H1 (cell line): ENCODE data around the gene HM13. TPM values are rescaled to one million over a fixed set of nuclear protein-coding genes. Genes with fewer than 3 reads are reported as not detected.

Source experiments
- CTCF ChIA-PET: fragments of 300-600 bp; sonication (Branson Sonifier 250); formaldehyde crosslinking; loops from one replicate; lab custom pipeline; 2021; ENCODE audit not compliant: partially characterized antibody; lab: Charles Lee
- POLR2A ChIA-PET: fragments of 300-600 bp; sonication (Branson Sonifier 250); formaldehyde crosslinking; loops from one replicate; lab custom pipeline; 2021; ENCODE audit warnings: inconsistent platforms; ENCODE audit not compliant: partially characterized antibody; lab: Charles Lee
- DNase-seq, 2 experiments: peaks; one replicate each; pipeline versions ENCODE4 v3.0.0 to v3.0.0-alpha.2; 2010 to 2022; ENCODE audit warnings: low spot score in 2 of 2, low read depth in 1 of 2, mixed read lengths in 1 of 2
- FAIRE-seq: peaks from 2 replicates; lab custom pipeline; 2011; peaks lifted over from hg19 to GRCh38; lab: Jason Lieb, UNC
- H2AFZ ChIP-seq: 2 replicates; pipeline ENCODE4 v1.8.1; 2012; ENCODE audit warnings: low read length, inconsistent platforms
- H2AK5ac ChIP-seq: 2 replicates; pipeline ENCODE4 v1.6.1; 2013; ENCODE audit warnings: low read depth, low read length
- H2BK120ac ChIP-seq: replicated peaks from 2 replicates; pipeline ENCODE3; 2013; ENCODE audit warnings: low read depth, low read length, inconsistent platforms
- H2BK12ac ChIP-seq: 2 replicates; pipeline ENCODE4 v1.6.1; 2013; ENCODE audit warnings: low read depth, low read length
- H2BK15ac ChIP-seq: 2 replicates; pipeline ENCODE4 v1.6.1; 2013; ENCODE audit warnings: low read length
- H2BK20ac ChIP-seq: 2 replicates; pipeline ENCODE4 v1.6.1; 2013; ENCODE audit warnings: low read length
- H2BK5ac ChIP-seq: 2 replicates; pipeline ENCODE4 v1.6.1; 2013; ENCODE audit warnings: low read depth, low read length
- H3K14ac ChIP-seq: 2 replicates; pipeline ENCODE4 v1.6.1; 2013; ENCODE audit warnings: inconsistent platforms; ENCODE audit not compliant: insufficient read length
- H3K18ac ChIP-seq: 2 replicates; pipeline ENCODE4 v1.6.1; 2013; ENCODE audit warnings: low read length; ENCODE audit errors: extremely low read depth
- H3K23ac ChIP-seq: 2 replicates; pipeline ENCODE4 v1.6.1; 2013; ENCODE audit warnings: inconsistent platforms; ENCODE audit not compliant: insufficient read length
- H3K23me2 ChIP-seq: 2 replicates; pipeline ENCODE4 v1.6.1; 2013; ENCODE audit warnings: low read depth, low read length
- H3K27ac ChIP-seq: 2 replicates; pipeline ENCODE4 v1.6.1; 2011; ENCODE audit warnings: low read depth, low read length, inconsistent platforms
- H3K27me3 ChIP-seq, 4 experiments: replicated peaks in 1 of 4; 1 replicate in 1 of 4; 2 replicates in 3 of 4; pipeline versions ENCODE4 v1.6.1 to v1.8.1; 2011 to 2013; ENCODE audit warnings: low read length in 3 of 4, mild to moderate bottlenecking in 3 of 4, inconsistent platforms in 2 of 4, mixed read lengths in 2 of 4, moderate library complexity in 1 of 4; ENCODE audit not compliant: control insufficient read depth in 3 of 4, insufficient read depth in 3 of 4; ENCODE audit errors: extremely low read depth in 1 of 4
- H3K36me3 ChIP-seq, 4 experiments: 2 replicates each; pipeline versions ENCODE4 v1.6.1 to v1.8.1; 2011 to 2013; ENCODE audit warnings: mild to moderate bottlenecking in 4 of 4, low read length in 3 of 4, moderate library complexity in 2 of 4, control low read depth in 1 of 4, inconsistent platforms in 1 of 4; ENCODE audit not compliant: insufficient read depth in 4 of 4, control insufficient read depth in 2 of 4
- H3K4ac ChIP-seq: replicated peaks from 2 replicates; pipeline ENCODE3; 2013; ENCODE audit warnings: low read length, low read depth, mixed read lengths, inconsistent platforms; ENCODE audit not compliant: insufficient read length
- H3K4me1 ChIP-seq, 4 experiments: replicated peaks in 1 of 4; 1 replicate in 1 of 4; 2 replicates in 3 of 4; pipeline versions ENCODE4 v1.6.1 to v1.8.1; 2011 to 2013; ENCODE audit warnings: low read length in 3 of 4, inconsistent platforms in 2 of 4, mixed read lengths in 1 of 4; ENCODE audit not compliant: insufficient read depth in 4 of 4, control insufficient read depth in 3 of 4
- H3K4me2 ChIP-seq, 2 experiments: 2 replicates each; pipeline versions ENCODE4 v1.6.1 to v1.8.1; 2011 to 2013; ENCODE audit warnings: low read depth in 2 of 2, low read length in 2 of 2, control low read depth in 1 of 2, inconsistent platforms in 1 of 2, mild to moderate bottlenecking in 1 of 2; ENCODE audit not compliant: insufficient read depth in 1 of 2
- H3K4me3 ChIP-seq, 4 experiments: fragments of 200-600, 300-600 bp in 1 of 4; sonication (generic), shearing (Covaris generic), sonication (Bioruptor Twin) in 1 of 4; 2 replicates each; pipeline versions ENCODE4 v1.5.1 to v1.8.1; 2011 to 2016; ENCODE audit warnings: low read length in 4 of 4, low read depth in 3 of 4, control low read depth in 2 of 4, inconsistent platforms in 2 of 4, mild to moderate bottlenecking in 2 of 4, mixed read lengths in 1 of 4, moderate library complexity in 1 of 4; ENCODE audit not compliant: insufficient read depth in 2 of 4; ENCODE audit errors: extremely low read depth in 1 of 4
- H3K56ac ChIP-seq: replicated peaks from 2 replicates; pipeline ENCODE3; 2013; ENCODE audit warnings: low read depth, mild to moderate bottlenecking, mixed read lengths, low read length, inconsistent platforms; ENCODE audit not compliant: insufficient read length
- H3K79me1 ChIP-seq: 2 replicates; pipeline ENCODE4 v1.6.1; 2013; ENCODE audit warnings: low read depth, low read length, control low read depth
- H3K79me2 ChIP-seq, 2 experiments: 2 replicates each; pipeline versions ENCODE4 v1.6.1 to v1.8.1; 2012 to 2013; ENCODE audit warnings: low read length in 2 of 2, mild to moderate bottlenecking in 2 of 2, inconsistent platforms in 1 of 2; ENCODE audit not compliant: insufficient read depth in 2 of 2, control insufficient read depth in 1 of 2
- H3K9ac ChIP-seq, 4 experiments: replicated peaks in 1 of 4; 1 replicate in 1 of 4; 2 replicates in 3 of 4; pipeline versions ENCODE4 v1.6.1 to v1.8.1; 2011 to 2013; ENCODE audit warnings: low read depth in 3 of 4, low read length in 3 of 4, control low read depth in 2 of 4, mild to moderate bottlenecking in 2 of 4, moderate library complexity in 2 of 4, inconsistent platforms in 1 of 4; ENCODE audit errors: extremely low read depth in 1 of 4
- H3K9me3 ChIP-seq, 2 experiments: 2 replicates each; pipeline versions ENCODE4 v1.6.1 to v1.8.1; 2012 to 2013; ENCODE audit warnings: mild to moderate bottlenecking in 2 of 2, moderate library complexity in 2 of 2, control low read depth in 1 of 2, inconsistent platforms in 1 of 2, low read depth in 1 of 2, low read length in 1 of 2, mixed read lengths in 1 of 2; ENCODE audit not compliant: insufficient read depth in 2 of 2
- H4K20me1 ChIP-seq, 2 experiments: replicated peaks in 1 of 2; 2 replicates each; pipeline versions ENCODE3 to v1.8.1; 2011 to 2013; ENCODE audit warnings: inconsistent platforms in 2 of 2, low read length in 2 of 2, mild to moderate bottlenecking in 1 of 2; ENCODE audit not compliant: insufficient read depth in 2 of 2, control insufficient read depth in 1 of 2
- H4K5ac ChIP-seq: 2 replicates; pipeline ENCODE4 v1.6.1; 2013; ENCODE audit warnings: low read length, low read depth, mixed read lengths, inconsistent platforms; ENCODE audit not compliant: insufficient read length
- H4K8ac ChIP-seq: 2 replicates; pipeline ENCODE4 v1.8.0; 2013; ENCODE audit warnings: mild to moderate bottlenecking, moderate library complexity, low read length, inconsistent platforms; ENCODE audit not compliant: insufficient read depth; ENCODE audit errors: extremely low read depth
- H4K91ac ChIP-seq: replicated peaks from 2 replicates; pipeline ENCODE3; 2013; ENCODE audit warnings: low read length, mixed read lengths, inconsistent platforms; ENCODE audit not compliant: insufficient read length
- ATF2 ChIP-seq: IDR thresholded peaks from 2 replicates; pipeline ENCODE4 v1.6.1; 2012; ENCODE audit warnings: low read length, inconsistent platforms
- FOSL1 ChIP-seq: IDR thresholded peaks from 2 replicates; pipeline ENCODE4 v1.6.1; 2011; ENCODE audit warnings: mild to moderate bottlenecking, low read depth, low read length, moderate library complexity; ENCODE audit not compliant: insufficient read depth
- GABPA ChIP-seq: IDR thresholded peaks from 2 replicates; pipeline ENCODE4 v1.6.1; 2011; ENCODE audit warnings: mild to moderate bottlenecking, low read length, moderate library complexity, borderline replicate concordance; ENCODE audit not compliant: insufficient read depth
- HDAC6 ChIP-seq: IDR thresholded peaks from one replicate; pipeline ENCODE4 v1.7.1; 2012; ENCODE audit warnings: low read depth, mild to moderate bottlenecking, inconsistent platforms, low read length, moderate library complexity
- PHF8 ChIP-seq: fragments of 200-600 bp; sonication (generic); conservative IDR thresholded peaks from 2 replicates; pipeline ENCODE4 v1.7.1; 2012; ENCODE audit warnings: low read depth, mild to moderate bottlenecking, inconsistent platforms, low read length, moderate library complexity
- POU5F1 ChIP-seq: IDR thresholded peaks from 2 replicates; pipeline ENCODE4 v1.6.1; 2011; ENCODE audit warnings: low read depth, mild to moderate bottlenecking, low read length, moderate library complexity
- RFX5 ChIP-seq: IDR thresholded peaks from 2 replicates; pipeline ENCODE4 v1.6.1; 2011; ENCODE audit warnings: low read depth, low read length, improper control_type of control experiment, borderline replicate concordance
- SIRT6 ChIP-seq: IDR thresholded peaks from one replicate; pipeline ENCODE4 v1.7.1; 2012; ENCODE audit warnings: low read length, inconsistent platforms
- SP4 ChIP-seq: IDR thresholded peaks from 2 replicates; pipeline ENCODE4 v1.6.1; 2012; ENCODE audit warnings: low read length, inconsistent platforms
- USF2 ChIP-seq: IDR thresholded peaks from 2 replicates; pipeline ENCODE4 v1.6.1; 2011; ENCODE audit warnings: low read length, improper control_type of control experiment
- WGBS, 2 experiments: shearing (Covaris generic) in 1 of 2; methylation state at CpG; one replicate each; pipeline versions ENCODE4 v1.1.6 to v1.1.7; 2013 to 2015; ENCODE audit warnings: low lambda C conversion rate in 2 of 2, mixed read lengths in 2 of 2, inconsistent platforms in 1 of 2, low coverage in 1 of 2, missing lambda C conversion rate in 1 of 2; ENCODE audit not compliant: insufficient replicate concordance in 2 of 2, insufficient coverage in 1 of 2, insufficient read length in 1 of 2; ENCODE audit errors: extremely low coverage in 1 of 2, missing lambda C conversion rate in 1 of 2; 5-methylcytosine and 5-hydroxymethylcytosine counted together
- polyA plus RNA-seq, 7 experiments: library from polyadenylated mRNA; depleted of rRNA in 3 of 7; stranded (reverse) in 5 of 7; unstranded in 2 of 7; fragments of >200 nt in 5 of 7; fragments of 200-250 nt in 2 of 7; gene quantifications; 1 replicate in 5 of 7; 2 replicates in 1 of 7; 4 replicates in 1 of 7; pipeline versions ENCODE4 v1.2.1 to v1.2.3, GENCODE V29; 2011 to 2013; ENCODE audit warnings: missing spikeins in 2 of 7, mixed read lengths in 2 of 7
- total RNA-seq: library from RNA; stranded (reverse); fragmentation: NEBNext Ultra II Directional; extraction: Animal tissue kit (Norgen Biotek cat#: 25700); gene quantifications from 2 replicates; pipeline ENCODE4 v1.2.1, GENCODE V29; 2021

HM13 gene
- total and polyA plus RNA-seq, 2 of the 8 experiments (the other 6 are each of a cell fraction or from before 2014, with no cell fraction given): 118 to 183 TPM

GRCh38 chr20:31570021-31570463 lies 55.8 kb downstream of the HM13 start:
- H3K79me2 ChIP-seq: 0 out of 4 replicates have a peak, but pooled peaks cover 0 to 3% of the 10 kb centered on the region in 2 experiments
- no peak overlapping the region for H2BK120ac ChIP-seq
- no peak overlapping the region for H4K5ac ChIP-seq
- H3K4me1 ChIP-seq: peaks cover 17 to 41% (median 29%) of the 10 kb centered on the region in 4 experiments
- ChIA-PET CTCF (interaction anchor here (0.6 to 30.5 kb wide), 16 partner anchors 9 to 166 kb away, joined by 3 to 1559 read pairs (median 7); partner anchors contain the start of genes BCL2L1 and ID1), POLR2A (interaction anchor here (1.0 to 24.3 kb wide), 7 partner anchors 8 to 78 kb away, joined by 3 to 1033 read pairs (median 13); partner anchors contain the start of gene ID1)
- no peak overlapping the region for H3K4me2 ChIP-seq
- peaks cover 3% of the 10 kb centered on the region; the same call in 1 of the 2 replicates for H3K23me2 ChIP-seq
- H3K36me3 ChIP-seq: peaks cover 2 to 18% (median 6%) of the 10 kb centered on the region in 4 experiments; a peak in 5 of 8 replicates
- H3K27ac ChIP-seq: no peak overlapping the region
- 90% methylated on average over 8 of the region's 8 CpGs; no CpG with 5 or more reads in 1 of the 2 experiments for WGBS, 2 experiments
- FAIRE-seq (no peak), DNase-seq (no peak)
- H4K8ac ChIP-seq: no peak overlapping the region
- H3K23ac ChIP-seq: no peak overlapping the region
- no peak overlapping the region for H3K4ac ChIP-seq
- no peaks in the 10 kb centered on the region for H3K9me3 ChIP-seq
- H2BK5ac ChIP-seq: peak overlapping the region; percentile 36
- H2BK12ac ChIP-seq: peak overlapping the region; percentile 18; the same call in 1 of the 2 replicates
- no peak overlapping the region; the same call in 1 of the 2 replicates for H3K18ac ChIP-seq
- peaks cover 0 to 1% of the 10 kb centered on the region in 2 experiments for H4K20me1 ChIP-seq
- no peak overlapping the region; the same call in 1 of the 2 replicates for H2AK5ac ChIP-seq
- H3K9ac ChIP-seq: no peak overlapping the region
- no peaks in the 10 kb centered on the region for H3K79me1 ChIP-seq
- no peak overlapping the region for H4K91ac ChIP-seq
- H3K14ac ChIP-seq: no peak overlapping the region
- H2AFZ ChIP-seq: no peak overlapping the region
- H2BK15ac ChIP-seq: peak overlapping the region; percentile 90; the same call in 1 of the 2 replicates
- no peak overlapping the region for H3K4me3 ChIP-seq
- 0 out of 2 replicates have a peak overlapping the region, but pooled peaks have one; percentile 72 for H2BK20ac ChIP-seq
- H3K56ac ChIP-seq: no peak overlapping the region
- H3K27me3 ChIP-seq: no peaks in the 10 kb centered on the region
- TF ChIP-seq ATF2 (no peak), GABPA (no peak), PHF8 (no peak), RFX5 (no peak), HDAC6 (no peak), SP4 (no peak), USF2 (no peak), SIRT6 (no peak), POU5F1 (no peak), FOSL1 (no peak)
